Measurements from ENCODE around the gene CHKB. TPM values are rescaled to one million over a fixed set of nuclear protein-coding genes. Genes with fewer than 3 reads are reported as not detected.

Gene CHKB
- total RNA-seq, 4 donors from 2014 or later: 49.1 to 96.9 (median 67.8) TPM

- peak overlapping the region; percentile 33 to 81 (median 46) for H3K4me3 ChIP-seq (replicated peaks in 1 of 3)
- H3K27ac ChIP-seq: peak overlapping the region; percentile 81 to 99 (median 85)
- DNase-seq: peak; percentile 46 to 50
- H3K27me3 ChIP-seq: no peaks in the 10 kb centered on the region
- WGBS, 2 donors: 5% methylated on average over 10 of the region's 44 CpGs; no CpG with 5 or more reads in 1 of the 2 donors
- intact Hi-C loops (cut with DNase I): no loop called here
- no peaks in the 10 kb centered on the region for H3K36me3 ChIP-seq
- H3K4me1 ChIP-seq: peaks cover 29 to 45% of the 10 kb centered on the region in 2 donors
- H3K9me3 ChIP-seq: no peaks in the 10 kb centered on the region
- TF ChIP-seq CTCF (IDR thresholded peaks at IDR 0.05) (no peak), POLR2A (IDR thresholded peaks at IDR 0.05) (no peak)
Observed at GRCh38 chr22:50531546-50531961, 51.1 kb downstream of the CHKB start.

- Histone ChIP-seq H3K4me1 (peaks cover 32 to 50% of the 10 kb centered on the region in 2 donors), H3K27me3 (no peaks in the 10 kb centered on the region), H3K4me3 (replicated peaks in 1 of 3) (peak overlapping the region; percentile 1 to 81 (median 33)), H3K9me3 (no peaks in the 10 kb centered on the region), H3K36me3 (no peaks in the 10 kb centered on the region), H3K27ac (peak overlapping the region; percentile 81 to 99 (median 85))
- TF ChIP-seq CTCF (IDR thresholded peaks at IDR 0.05): no peak
- peak; percentile 54 to 71 for TF ChIP-seq POLR2A (IDR thresholded peaks at IDR 0.05)
- DNase-seq: peak; percentile 80 to 83
- intact Hi-C loops (cut with DNase I): no loop called here
- WGBS, 2 donors: 5 to 8% methylated on average over 6 to 11 of the region's 53 CpGs
Observed at GRCh38 chr22:50530877-50531545, 51.6 kb downstream of the CHKB start.

GRCh38 chr22:50530580-50530876 is 52.1 kb downstream of the CHKB start:
- peaks cover 32 to 50% of the 10 kb centered on the region in 2 donors for H3K4me1 ChIP-seq
- peak overlapping the region; percentile 1 to 81 (median 2) for H3K4me3 ChIP-seq (replicated peaks in 1 of 3)
- peak overlapping the region; percentile 81 to 99 (median 85) for H3K27ac ChIP-seq
- no peaks in the 10 kb centered on the region for H3K27me3 ChIP-seq
- TF ChIP-seq CTCF (IDR thresholded peaks at IDR 0.05) (no peak), POLR2A (IDR thresholded peaks at IDR 0.05) (no peak)
- no peaks in the 10 kb centered on the region for H3K9me3 ChIP-seq
- no peak for DNase-seq
- intact Hi-C loops (cut with DNase I): no loop called here
- WGBS, 2 donors: 3% methylated on average over 5 of the region's 21 CpGs; no CpG with 5 or more reads in 1 of the 2 donors
- H3K36me3 ChIP-seq: no peaks in the 10 kb centered on the region

- Histone ChIP-seq H3K4me3 (replicated peaks in 1 of 3) (peak within 1 kb of the TSS; percentile 2 to 81 (median 28)), H3K27ac (peak within 1 kb of the TSS; percentile 81 to 99 (median 85)), H3K9me3 (no peaks in the 10 kb centered on the region), H3K4me1 (peaks cover 33 to 49% of the 10 kb centered on the region in 2 donors), H3K27me3 (no peaks in the 10 kb centered on the region), H3K36me3 (no peaks in the 10 kb centered on the region)
- 0% methylated on average over 21 of the region's 92 CpGs; no CpG with 5 or more reads in 1 of the 2 donors for WGBS, 2 donors
- TF ChIP-seq POLR2A (IDR thresholded peaks at IDR 0.05) (peak; percentile 23 to 71), CTCF (IDR thresholded peaks at IDR 0.05) (no peak)
- peak; percentile 78 to 83 for DNase-seq
- intact Hi-C loops (cut with DNase I): no loop called here
Observed at GRCh38 chr22:50529897-50530579, 52.6 kb downstream of the CHKB start, which contains the start of gene TYMP. Gene TYMP (minus strand): TSS chr22:50530012. CDS start chr22:50529709, 303 bp downstream.
